GM10266 (cell line): Measurements from ENCODE around the gene FIGLA.

ENCODE experiments used
- DNase-seq: peaks from one replicate; pipeline ENCODE4 v3.0.0; 2012; ENCODE audit errors: extremely low spot score
- CTCF ChIP-seq: IDR thresholded peaks from 2 replicates; pipeline ENCODE4 v1.5.1; 2012; ENCODE audit warnings: mild to moderate bottlenecking, low read depth; ENCODE audit not compliant: control insufficient read depth, insufficient read depth; ENCODE audit errors: missing control alignments

Gene FIGLA

GRCh38 chr2:70823249-70823648, 32.8 kb upstream of the FIGLA start:
- TF ChIP-seq CTCF, result no peak
- no peak for DNase-seq

GRCh38 chr2:70822843-70823242, 32.4 kb upstream of the FIGLA start:
- no peak for TF ChIP-seq CTCF
- no peak for DNase-seq

- no peak for DNase-seq
- TF ChIP-seq CTCF, result no peak
Observed at GRCh38 chr2:70820499-70820898, 30.1 kb upstream of the FIGLA start, which contains the start of gene CLEC4F. CLEC4F (minus strand) TSS chr2:70820599; CDS start chr2:70820523, 76 bp downstream.

- no peak for TF ChIP-seq CTCF
- no peak for DNase-seq
Observed at GRCh38 chr2:70817284-70817954, 27.0 kb upstream of the FIGLA start.

- TF ChIP-seq CTCF, result no peak
- no peak for DNase-seq
Observed at GRCh38 chr2:70816726-70817125, 26.3 kb upstream of the FIGLA start.

DNA sequence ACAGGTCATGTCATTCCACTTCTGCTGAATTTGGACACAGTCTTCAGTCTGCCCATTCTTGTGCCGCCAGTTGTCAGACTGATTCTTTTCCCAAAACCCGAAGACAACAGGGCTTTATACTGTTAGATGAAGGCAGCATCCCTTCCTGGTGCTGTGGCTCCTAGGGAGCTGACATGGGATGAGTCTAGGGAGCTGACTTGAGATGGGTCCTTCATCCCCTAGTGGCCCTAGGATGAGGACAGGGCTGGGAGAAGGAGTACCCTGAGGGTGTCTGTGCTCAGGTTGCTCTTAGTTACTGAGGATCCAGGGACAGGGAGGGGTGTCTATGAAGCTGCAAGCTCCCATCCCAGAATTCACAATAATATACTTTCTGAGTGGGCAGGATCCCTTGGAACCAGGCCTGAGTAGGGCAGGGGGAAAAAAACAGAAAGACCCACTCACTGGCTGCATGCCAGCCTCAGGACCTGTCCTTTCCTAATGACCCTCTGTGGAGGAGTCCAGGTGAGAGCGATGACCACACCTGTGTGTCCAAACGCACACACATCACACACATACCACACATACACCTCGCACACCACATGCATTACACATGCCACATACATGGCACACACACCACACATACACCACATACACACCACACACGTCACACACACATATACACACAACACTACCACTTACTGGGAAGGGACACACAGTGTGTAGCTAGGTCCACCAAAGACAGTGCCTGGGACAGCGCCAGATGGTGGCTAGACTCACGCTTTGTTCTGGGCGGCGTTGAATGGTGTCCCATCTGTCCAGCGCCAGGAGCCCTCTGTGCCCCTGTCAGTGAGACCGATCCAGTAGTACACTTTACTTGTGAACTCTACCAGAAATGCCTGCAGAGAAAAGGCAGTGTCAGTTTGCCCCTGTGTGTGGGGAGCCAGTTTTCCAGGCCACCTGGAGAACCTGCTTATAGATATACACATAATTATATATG, 18.8 kb upstream of the FIGLA start:
- no peak for TF ChIP-seq CTCF
- no peak for DNase-seq

DNA sequence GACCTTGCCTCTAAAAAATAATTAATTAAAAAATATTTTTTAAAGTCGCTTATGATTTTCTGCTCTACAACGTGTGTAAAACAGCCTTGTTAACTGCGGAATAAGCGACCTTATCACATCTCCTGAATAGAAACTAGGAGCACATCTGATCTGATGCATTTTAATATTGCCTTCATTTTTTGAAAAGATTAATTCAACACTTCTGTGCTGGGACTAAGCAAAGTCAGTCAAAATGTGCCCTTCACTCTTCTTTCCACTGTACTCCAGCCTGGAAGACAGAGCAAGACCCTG, 17.3 kb upstream of the FIGLA start:
- no peak for TF ChIP-seq CTCF
- no peak for DNase-seq
